IPS-20b (cell line): ENCODE measurements around the gene PIGO.

ENCODE experiments used
- H3K27ac ChIP-seq: one replicate; pipeline ENCODE4 v1.5.1; 2013; ENCODE audit warnings: low read length
- H3K27me3 ChIP-seq: 2 replicates; pipeline ENCODE4 v1.6.1; 2013; ENCODE audit warnings: mild to moderate bottlenecking, low read length, inconsistent platforms; ENCODE audit not compliant: insufficient read depth
- H3K36me3 ChIP-seq: 2 replicates; pipeline ENCODE4 v1.6.1; 2013; ENCODE audit warnings: low read depth, mild to moderate bottlenecking, inconsistent platforms, low read length, moderate library complexity; ENCODE audit not compliant: insufficient read depth
- H3K4me1 ChIP-seq: 2 replicates; pipeline ENCODE4 v1.6.1; 2013; ENCODE audit warnings: mild to moderate bottlenecking, control low read depth, inconsistent platforms, low read length, moderate library complexity; ENCODE audit not compliant: insufficient read depth
- H3K4me3 ChIP-seq: 2 replicates; pipeline ENCODE4 v1.5.1; 2013; ENCODE audit warnings: mild to moderate bottlenecking, low read length, inconsistent platforms
- H3K9ac ChIP-seq: 2 replicates; pipeline ENCODE4 v1.6.1; 2013; ENCODE audit warnings: low read depth, mild to moderate bottlenecking, inconsistent platforms, low read length, moderate library complexity
- H3K9me3 ChIP-seq: 2 replicates; pipeline ENCODE4 v1.6.1; 2013; ENCODE audit warnings: mild to moderate bottlenecking, low read depth, low read length, inconsistent platforms; ENCODE audit not compliant: insufficient read depth

PIGO gene

DNA sequence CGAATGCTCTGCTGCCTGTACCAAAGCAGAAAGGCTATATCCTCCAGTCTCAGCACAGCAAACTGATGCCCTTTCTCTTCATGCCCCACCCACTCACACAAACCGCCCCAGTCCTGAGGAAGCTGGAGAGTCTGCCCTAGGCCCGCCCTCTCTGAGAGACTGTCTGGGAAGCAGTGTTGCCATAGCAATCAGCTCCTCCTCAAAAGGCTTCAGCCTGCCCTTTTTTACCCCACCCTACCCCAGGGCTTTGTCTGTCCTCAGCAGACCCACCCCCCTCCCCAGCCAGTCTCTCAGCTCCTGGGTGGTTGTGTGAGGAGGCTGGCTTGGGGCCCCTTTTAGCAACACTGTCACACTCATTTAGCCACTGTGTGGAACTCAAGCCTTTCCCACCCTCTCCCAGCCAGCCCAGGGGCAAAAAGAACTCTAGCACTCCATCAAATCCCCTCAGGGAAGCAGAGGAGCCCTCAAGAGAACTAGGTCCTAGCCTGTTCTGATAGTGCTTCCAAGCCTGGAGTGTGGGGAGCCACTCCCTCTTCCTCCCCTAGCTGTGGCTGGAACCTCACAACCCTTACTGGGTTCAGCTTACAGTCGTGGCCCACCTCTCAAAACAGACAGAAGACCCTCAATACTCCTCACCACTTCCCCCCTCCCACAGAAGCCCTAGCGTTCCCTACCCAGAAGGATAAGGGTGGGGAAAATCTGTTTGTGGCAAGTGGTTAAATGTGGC, 17.9 kb upstream of the PIGO start:
- Histone ChIP-seq H3K9ac (peak overlapping the region; percentile 69; the same call in 1 of the 2 replicates), H3K27ac (peak overlapping the region; percentile 15), H3K4me1 (peaks cover 22% of the 10 kb centered on the region), H3K27me3 (no peaks in the 10 kb centered on the region), H3K4me3 (peak overlapping the region; percentile 89), H3K9me3 (no peaks in the 10 kb centered on the region), H3K36me3 (no peaks in the 10 kb centered on the region)

DNA sequence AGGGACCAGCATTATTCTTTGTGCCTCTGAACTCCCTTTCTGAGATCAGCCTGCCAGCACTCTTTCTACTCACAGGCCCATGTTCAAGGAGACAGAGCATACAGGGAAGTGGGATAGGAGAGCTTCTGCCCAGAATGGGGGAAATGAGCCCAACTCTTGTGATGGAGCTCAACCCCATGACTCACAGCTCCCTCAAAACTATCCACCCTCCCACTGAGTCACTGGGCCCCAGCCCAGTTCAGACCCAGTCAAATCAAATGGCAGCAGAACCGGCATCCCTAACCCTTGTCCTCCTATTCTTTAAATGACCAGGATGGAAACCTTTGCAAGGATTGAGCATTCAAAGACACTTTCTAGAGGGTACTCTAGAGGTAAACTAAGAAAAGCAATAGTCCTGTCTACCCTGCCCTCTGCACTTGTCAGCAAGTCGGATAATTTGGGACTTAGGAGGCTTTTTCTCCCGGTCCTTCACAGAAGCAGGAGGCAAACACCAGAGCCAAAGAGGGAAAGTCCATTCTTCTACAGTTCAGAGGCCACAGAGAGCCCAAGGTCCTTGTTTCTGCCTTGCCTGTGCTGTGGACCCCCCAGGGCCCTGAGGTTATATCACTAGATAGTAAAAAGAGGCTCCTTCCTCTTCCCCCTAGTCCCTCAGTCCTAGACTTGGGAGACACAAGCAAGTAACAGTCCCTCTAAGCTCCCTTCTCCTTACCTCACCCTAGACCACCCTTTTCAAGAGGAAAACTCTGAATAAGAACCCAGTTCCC, 16.0 kb upstream of the PIGO start:
- Histone ChIP-seq H3K27me3 (no peaks in the 10 kb centered on the region), H3K4me3 (peak overlapping the region; percentile 5; the same call in 1 of the 2 replicates), H3K4me1 (peaks cover 21% of the 10 kb centered on the region), H3K9ac (no peak overlapping the region), H3K27ac (no peak overlapping the region), H3K9me3 (no peaks in the 10 kb centered on the region), H3K36me3 (no peaks in the 10 kb centered on the region)

DNA sequence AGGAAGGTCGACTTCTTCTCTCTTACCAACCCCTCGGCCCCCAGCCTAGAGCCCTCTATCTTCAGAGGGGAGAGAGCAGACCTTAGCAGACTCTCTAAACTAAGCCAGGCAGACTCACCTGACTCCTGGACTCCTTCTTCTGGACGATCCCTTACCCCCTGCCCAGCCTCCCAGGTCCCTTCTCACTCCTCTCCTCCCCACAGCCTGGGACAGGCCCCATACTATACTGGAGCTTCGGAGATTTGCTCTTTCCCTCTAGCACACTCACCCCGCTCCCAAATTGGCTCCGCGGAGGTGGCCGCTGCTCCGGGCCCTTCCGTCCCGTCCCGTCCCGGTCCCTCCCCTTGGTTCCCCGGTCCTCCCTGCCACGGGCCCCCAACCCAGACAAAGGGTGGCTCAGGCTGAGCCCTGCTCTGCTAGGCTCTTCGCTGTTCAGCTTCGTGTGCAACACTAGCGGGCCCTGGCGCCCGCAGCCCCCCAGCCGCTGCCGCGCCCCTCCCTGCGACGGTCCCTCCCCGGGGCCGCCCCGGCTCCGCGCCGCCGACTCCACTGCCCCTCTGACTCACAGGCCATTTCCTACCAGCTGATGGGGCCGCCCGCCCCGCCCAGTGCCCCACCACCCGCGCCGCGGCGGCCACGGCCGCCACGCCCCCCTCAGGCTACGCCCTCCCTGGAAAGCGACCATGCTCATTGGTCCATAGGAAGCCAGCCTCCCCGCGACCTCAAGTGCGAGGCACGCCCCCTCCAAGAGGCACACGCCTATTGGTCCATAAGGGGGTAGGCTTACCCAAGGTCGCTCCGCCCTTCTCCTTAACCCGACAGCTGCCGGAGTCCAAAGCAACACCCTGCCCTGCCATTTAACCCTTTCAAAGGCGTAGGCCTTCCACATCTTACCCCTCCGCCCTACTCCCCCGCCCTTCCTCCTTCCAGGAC, 14.9 kb upstream of the PIGO start:
- Histone ChIP-seq H3K36me3 (no peaks in the 10 kb centered on the region; the same call in 1 of the 2 replicates), H3K9ac (peak overlapping the region; percentile 76; the same call in 1 of the 2 replicates), H3K27me3 (no peaks in the 10 kb centered on the region), H3K4me1 (peaks cover 19% of the 10 kb centered on the region), H3K4me3 (peak overlapping the region; percentile 86), H3K27ac (no peak overlapping the region), H3K9me3 (no peaks in the 10 kb centered on the region)

DNA sequence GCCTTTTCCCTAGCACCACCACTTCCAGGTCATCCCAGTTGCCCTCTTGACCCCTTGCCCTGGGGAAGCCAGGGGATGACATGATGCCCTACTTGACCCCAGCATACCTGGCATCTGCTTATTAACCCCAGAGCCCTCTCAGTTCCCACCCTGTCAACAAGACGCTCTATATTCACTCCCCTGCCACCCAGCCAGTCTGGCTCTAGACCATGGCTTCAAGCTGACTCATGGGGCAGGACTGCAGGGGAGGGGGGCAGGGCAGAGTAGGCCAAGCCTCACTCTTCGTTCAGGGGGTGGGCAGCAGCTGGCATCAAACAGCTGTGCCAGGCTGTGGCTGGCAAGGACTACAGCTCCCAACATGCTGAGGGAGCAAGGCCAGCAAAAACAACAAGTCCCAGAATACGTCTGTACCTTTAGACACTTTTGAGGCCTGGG, 14.0 kb upstream of the PIGO start:
- no peak overlapping the region for H3K9ac ChIP-seq
- H3K4me1 ChIP-seq, result peaks cover 19% of the 10 kb centered on the region
- H3K27me3 ChIP-seq, result no peaks in the 10 kb centered on the region
- no peak overlapping the region for H3K27ac ChIP-seq
- H3K36me3 ChIP-seq, result peaks cover 6% of the 10 kb centered on the region; the same call in 1 of the 2 replicates
- no peaks in the 10 kb centered on the region for H3K9me3 ChIP-seq
- peak overlapping the region; percentile 86 for H3K4me3 ChIP-seq

DNA sequence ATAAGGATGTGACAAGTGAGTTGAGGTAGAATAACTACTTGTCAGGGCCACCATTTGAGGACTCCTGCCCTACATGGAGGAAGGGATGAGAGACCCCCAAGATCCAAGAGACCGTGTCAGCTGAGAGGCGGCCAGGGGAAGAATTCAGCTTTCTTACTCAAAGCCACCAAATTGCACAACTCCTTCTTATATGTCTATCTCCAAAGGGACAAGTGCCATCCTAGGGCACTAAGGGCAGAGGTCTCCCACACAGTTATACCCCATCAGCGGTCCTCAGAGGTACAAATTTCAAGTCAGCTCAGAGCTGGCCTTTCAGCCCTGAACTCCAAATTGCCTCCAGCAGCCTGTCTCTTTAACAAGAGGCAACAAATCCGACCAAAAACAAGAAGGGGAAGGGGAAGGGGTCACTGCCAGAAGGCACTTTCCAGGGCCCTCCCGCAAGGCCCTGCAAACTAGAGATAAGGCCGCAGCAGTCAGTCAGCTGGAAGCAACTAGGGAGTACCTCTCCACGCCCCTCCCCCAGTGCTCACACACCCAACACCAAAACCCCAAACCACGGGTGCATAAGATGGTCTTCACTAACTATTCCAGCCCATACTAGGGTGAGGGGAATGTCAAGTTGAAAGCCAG, 12.7 kb upstream of the PIGO start:
- H3K9me3 ChIP-seq, result no peaks in the 10 kb centered on the region
- H3K4me1 ChIP-seq, result peaks cover 12% of the 10 kb centered on the region
- H3K36me3 ChIP-seq, result peaks cover 14% of the 10 kb centered on the region; the same call in 1 of the 2 replicates
- no peak overlapping the region for H3K27ac ChIP-seq
- H3K9ac ChIP-seq, result no peak overlapping the region
- H3K4me3 ChIP-seq, result no peak overlapping the region
- H3K27me3 ChIP-seq, result no peaks in the 10 kb centered on the region

DNA sequence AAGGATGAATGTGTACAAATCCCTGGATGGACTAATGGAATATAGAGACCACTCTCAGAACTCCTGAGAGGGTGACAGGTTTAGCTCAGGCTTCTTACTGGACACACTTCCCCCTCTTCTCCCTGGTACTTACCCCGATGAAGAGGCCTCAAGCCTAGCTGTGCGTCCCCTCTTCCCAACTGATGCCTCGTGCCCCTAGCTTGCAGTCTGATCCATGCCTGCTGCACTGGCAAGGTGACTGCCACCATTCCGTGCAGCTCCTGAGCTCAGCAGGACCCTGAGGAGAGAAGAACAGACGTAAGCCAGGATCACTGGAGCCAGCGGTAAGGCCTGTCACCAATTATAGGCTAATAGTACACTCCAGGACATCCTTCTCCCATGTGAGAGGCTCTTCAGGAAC, 12.1 kb upstream of the PIGO start:
- Histone ChIP-seq H3K4me3 (no peak overlapping the region), H3K4me1 (peaks cover 15% of the 10 kb centered on the region), H3K36me3 (peaks cover 14% of the 10 kb centered on the region; the same call in 1 of the 2 replicates), H3K27ac (no peak overlapping the region), H3K9ac (no peak overlapping the region), H3K27me3 (no peaks in the 10 kb centered on the region), H3K9me3 (no peaks in the 10 kb centered on the region)

DNA sequence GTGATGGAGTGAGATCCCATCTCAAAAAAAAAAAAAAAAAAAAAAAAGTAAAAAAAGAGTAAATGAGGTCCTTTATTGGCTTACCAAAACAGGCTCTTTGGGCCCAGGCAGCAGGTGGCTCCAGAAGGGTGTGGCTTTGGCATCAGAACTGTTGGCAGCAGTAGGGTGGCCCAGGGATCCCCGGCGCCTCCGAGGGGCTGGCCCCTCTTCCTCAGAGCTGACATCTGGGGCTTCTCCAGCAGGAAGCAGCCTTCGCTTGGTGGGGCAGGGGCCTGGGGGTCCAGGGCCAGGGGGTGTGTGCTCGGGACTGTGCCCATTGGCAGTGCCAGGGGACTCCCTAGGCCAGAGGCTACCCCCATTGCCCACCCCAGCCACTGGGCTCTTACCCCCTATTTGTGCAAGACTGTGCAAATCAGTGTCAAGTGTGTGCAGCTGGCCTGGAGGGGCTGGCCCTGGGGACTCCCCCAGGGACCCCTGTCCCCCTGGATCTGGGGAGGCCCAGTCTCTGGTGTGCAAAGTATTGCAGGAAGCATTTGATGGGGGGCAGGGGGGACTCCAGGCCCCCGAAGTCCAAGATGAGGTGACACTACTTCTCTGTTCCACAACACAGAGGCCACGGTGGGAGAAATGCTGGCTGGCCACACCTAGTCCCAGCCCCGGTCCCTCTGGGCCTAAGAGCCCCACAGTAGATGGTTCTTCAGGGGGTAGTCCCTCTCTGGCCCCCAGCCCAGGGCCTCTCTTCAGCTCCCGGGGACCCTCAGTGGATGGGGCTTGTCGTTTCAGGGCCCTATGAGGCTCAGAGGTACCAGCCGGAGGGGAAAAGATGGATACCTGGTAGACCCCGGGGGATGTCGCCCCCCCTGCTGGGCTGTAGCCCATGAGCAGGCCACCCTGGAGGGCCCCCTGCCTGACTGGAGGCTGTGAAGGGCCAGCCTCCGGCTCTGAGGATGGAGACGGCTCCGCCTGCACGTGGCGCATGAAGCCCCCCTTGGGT, 11.2 kb upstream of the PIGO start:
- H3K4me1 ChIP-seq, result peaks cover 15% of the 10 kb centered on the region
- H3K36me3 ChIP-seq, result peaks cover 14% of the 10 kb centered on the region; the same call in 1 of the 2 replicates
- H3K27ac ChIP-seq, result no peak overlapping the region
- H3K9ac ChIP-seq, result no peak overlapping the region
- no peaks in the 10 kb centered on the region for H3K9me3 ChIP-seq
- no peaks in the 10 kb centered on the region for H3K27me3 ChIP-seq
- no peak overlapping the region for H3K4me3 ChIP-seq

DNA sequence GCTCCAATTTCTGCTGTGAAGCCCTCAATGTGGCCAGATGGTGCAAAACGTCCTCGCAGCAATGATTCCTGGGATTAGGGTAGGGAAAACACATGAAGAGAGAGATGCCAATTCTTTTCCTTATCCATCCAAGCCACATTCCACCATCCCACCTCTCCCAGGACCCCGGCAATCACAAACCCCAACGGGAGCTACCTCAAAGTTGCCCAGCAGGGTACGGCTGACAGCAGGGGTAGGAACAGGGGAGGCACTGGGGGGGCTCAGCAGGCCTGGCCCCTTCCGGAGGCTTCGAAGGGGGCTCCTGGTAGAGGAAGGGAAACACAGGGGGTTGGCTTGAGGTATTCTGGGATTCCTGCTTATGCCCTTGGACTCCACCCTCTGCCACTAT, 9.9 kb upstream of the PIGO start:
- no peak overlapping the region for H3K27ac ChIP-seq
- no peaks in the 10 kb centered on the region for H3K27me3 ChIP-seq
- H3K9ac ChIP-seq, result no peak overlapping the region
- no peak overlapping the region for H3K4me3 ChIP-seq
- peaks cover 18% of the 10 kb centered on the region; the same call in 1 of the 2 replicates for H3K36me3 ChIP-seq
- no peaks in the 10 kb centered on the region for H3K9me3 ChIP-seq
- peaks cover 12% of the 10 kb centered on the region for H3K4me1 ChIP-seq

DNA sequence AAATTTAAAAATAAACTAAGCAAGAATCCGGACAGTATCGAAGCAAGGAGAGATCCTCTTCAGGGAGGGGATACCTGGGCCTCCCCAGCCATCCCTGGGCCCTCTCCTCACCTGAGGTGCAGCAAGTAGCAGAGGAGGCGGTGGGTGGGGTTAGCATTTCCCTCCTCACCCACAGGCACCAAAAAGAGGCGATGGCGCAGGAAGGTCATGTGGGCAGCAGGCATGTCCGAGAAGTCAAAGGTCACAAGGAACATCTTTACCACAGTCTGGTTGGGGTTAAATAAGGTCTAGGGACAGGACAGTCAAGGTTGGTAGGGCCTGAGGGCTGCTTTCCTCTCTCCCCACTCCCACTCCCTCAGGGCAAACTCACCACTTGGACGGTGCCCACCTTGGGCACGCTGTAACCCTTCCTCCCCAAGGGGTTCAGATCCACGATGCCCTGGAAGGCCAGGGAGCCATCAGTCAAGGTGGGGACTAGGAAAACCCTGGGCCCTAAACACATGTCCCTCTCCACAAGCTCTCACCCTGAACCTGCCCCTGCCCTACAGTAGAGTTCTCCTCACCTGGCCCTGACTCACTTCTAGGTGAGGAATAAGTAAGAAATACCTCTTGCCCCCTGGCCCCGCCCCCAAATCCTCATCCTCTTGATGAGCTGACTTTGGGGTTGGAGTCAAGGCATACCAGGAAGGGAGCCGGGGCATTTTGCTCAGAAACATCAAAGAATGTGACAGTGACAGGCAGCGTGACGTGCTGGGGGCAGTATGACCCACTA, 9.4 kb upstream of the PIGO start:
- H3K36me3 ChIP-seq, result peaks cover 24% of the 10 kb centered on the region
- no peak overlapping the region for H3K27ac ChIP-seq
- H3K4me1 ChIP-seq, result peaks cover 10% of the 10 kb centered on the region
- H3K9me3 ChIP-seq, result no peaks in the 10 kb centered on the region
- no peaks in the 10 kb centered on the region for H3K27me3 ChIP-seq
- no peak overlapping the region for H3K9ac ChIP-seq
- H3K4me3 ChIP-seq, result no peak overlapping the region

DNA sequence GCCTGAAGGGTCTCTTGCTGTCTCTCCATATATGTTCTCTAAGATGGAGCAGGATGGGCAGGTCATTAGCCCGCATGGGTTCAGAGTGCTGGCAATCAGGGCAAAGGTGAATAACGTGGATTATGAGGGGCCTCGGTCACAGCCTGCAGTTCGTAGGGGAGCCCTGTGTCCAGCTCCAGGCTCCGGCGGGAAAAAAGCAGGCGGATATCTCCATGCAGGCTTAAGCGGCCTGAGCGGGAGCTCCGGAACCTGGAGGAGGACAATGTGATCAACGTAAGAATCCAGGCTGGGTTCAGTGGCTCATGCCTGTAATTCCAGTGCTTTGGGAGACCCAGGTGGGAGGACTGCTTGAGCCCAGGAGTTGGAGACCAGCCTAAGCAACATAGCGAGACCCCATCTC, 8.7 kb upstream of the PIGO start:
- peaks cover 30% of the 10 kb centered on the region for H3K36me3 ChIP-seq
- H3K9me3 ChIP-seq, result no peaks in the 10 kb centered on the region
- H3K27ac ChIP-seq, result no peak overlapping the region
- H3K9ac ChIP-seq, result no peak overlapping the region
- no peak overlapping the region for H3K4me3 ChIP-seq
- peaks cover 9% of the 10 kb centered on the region; the same call in 1 of the 2 replicates for H3K4me1 ChIP-seq
- no peaks in the 10 kb centered on the region for H3K27me3 ChIP-seq
